Ishikawa (cell line): Measurements from ENCODE around the gene ETHE1.

Experiments used
- CEBPB ChIP-seq: IDR thresholded peaks from 2 replicates; pipeline ENCODE4 v1.6.1; 2012
- CREB1 ChIP-seq: IDR thresholded peaks from 2 replicates; pipeline ENCODE4 v1.6.1; 2012; ENCODE audit warnings: low read depth
- EGR1 ChIP-seq: IDR thresholded peaks from 2 replicates; pipeline ENCODE4 v1.6.1; 2012
- EP300 ChIP-seq: IDR thresholded peaks from 2 replicates; pipeline ENCODE4 v1.6.1; 2012; ENCODE audit warnings: borderline replicate concordance
- FOXM1 ChIP-seq: IDR thresholded peaks from 2 replicates; pipeline ENCODE4 v1.6.1; 2012; ENCODE audit warnings: low read depth, borderline replicate concordance
- MAX ChIP-seq: IDR thresholded peaks from 2 replicates; pipeline ENCODE4 v1.6.1; 2012
- NFIC ChIP-seq: IDR thresholded peaks from 2 replicates; pipeline ENCODE4 v1.6.1; 2012
- RAD21 ChIP-seq: IDR thresholded peaks from 2 replicates; pipeline ENCODE4 v1.6.1; 2012; ENCODE audit warnings: low read depth
- REST ChIP-seq: IDR thresholded peaks from 2 replicates; pipeline ENCODE4 v1.6.1; 2012; ENCODE audit warnings: low read depth, mild to moderate bottlenecking
- TAF1 ChIP-seq: IDR thresholded peaks from 2 replicates; pipeline ENCODE4 v1.6.1; 2012; ENCODE audit warnings: low read depth, mild to moderate bottlenecking
- TCF12 ChIP-seq: IDR thresholded peaks from 2 replicates; pipeline ENCODE4 v1.6.1; 2012; ENCODE audit warnings: low read depth
- TEAD4 ChIP-seq: IDR thresholded peaks from 2 replicates; pipeline ENCODE4 v1.6.1; 2012
- USF1 ChIP-seq: IDR thresholded peaks from 2 replicates; pipeline ENCODE4 v1.6.1; 2012
- YY1 ChIP-seq: IDR thresholded peaks from 2 replicates; pipeline ENCODE4 v1.6.1; 2012; ENCODE audit warnings: low read depth
- ZBTB7A ChIP-seq: IDR thresholded peaks from 2 replicates; pipeline ENCODE4 v1.6.1; 2012; ENCODE audit warnings: low read depth

ETHE1 gene

GRCh38 chr19:43474986-43475705 lies 51.9 kb downstream of the ETHE1 start:
- TF ChIP-seq TEAD4 (peak; percentile 47; the same call in 1 of the 2 replicates), NFIC (no peak), CEBPB (no peak), YY1 (peak; percentile 58; the same call in 1 of the 2 replicates), USF1 (no peak), EGR1 (peak; percentile 96), TCF12 (no peak), CREB1 (peak; percentile 91), MAX (peak; percentile 95)

- TF ChIP-seq TAF1 (no peak), REST (no peak)
Measured at GRCh38 chr19:43474487-43474886, 52.5 kb downstream of the ETHE1 start.

- TF ChIP-seq FOXM1 = no peak
- no peak for TF ChIP-seq REST
- no peak for TF ChIP-seq TAF1
- TF ChIP-seq NFIC = no peak
- TF ChIP-seq CEBPB = no peak
- no peak for TF ChIP-seq MAX
- TF ChIP-seq TEAD4 = no peak
- no peak for TF ChIP-seq EP300
- no peak for TF ChIP-seq ZBTB7A
- no peak for TF ChIP-seq TCF12
- TF ChIP-seq RAD21 = no peak
Measured at GRCh38 chr19:43471091-43471490, 55.9 kb downstream of the ETHE1 start.

- TF ChIP-seq CEBPB (no peak), TEAD4 (no peak), FOXM1 (no peak)
Measured at GRCh38 chr19:43470288-43470687, 56.7 kb downstream of the ETHE1 start.

- no peak for TF ChIP-seq MAX
- TF ChIP-seq USF1 = no peak
- no peak for TF ChIP-seq TCF12
- TF ChIP-seq CEBPB = no peak
- no peak for TF ChIP-seq YY1
- no peak for TF ChIP-seq ZBTB7A
- TF ChIP-seq NFIC = no peak
- TF ChIP-seq RAD21 = no peak
- no peak for TF ChIP-seq REST
- no peak for TF ChIP-seq TAF1
- no peak for TF ChIP-seq FOXM1
- no peak for TF ChIP-seq TEAD4
- TF ChIP-seq EP300 = no peak
- TF ChIP-seq EGR1 = no peak
Measured at GRCh38 chr19:43469160-43469480, 57.9 kb downstream of the ETHE1 start.
